Measurements from ENCODE around the gene RFNG. TPM values are rescaled to one million over a fixed set of nuclear protein-coding genes. Genes with fewer than 3 reads are reported as not detected.

The RFNG gene
- total and polyA plus RNA-seq, 2 of the 13 experiments (the other 11 are each of a cell fraction or from before 2014, with no cell fraction given), result 61.4 to 64.0 TPM

- TF ChIP-seq ZHX1 (CRISPR knock-in tag; IDR thresholded peaks at IDR 0.05; ENCODE audit: low read depth), result no peak
- no peak for TF ChIP-seq ZNF468 (CRISPR knock-in tag; IDR thresholded peaks at IDR 0.05)
- no peak for TF ChIP-seq GMEB1 (CRISPR knock-in tag; IDR thresholded peaks at IDR 0.05; ENCODE audit: borderline replicate concordance)
- TF ChIP-seq NCOA2 (CRISPR knock-in tag; IDR thresholded peaks at IDR 0.05), result peak; percentile 73
- no peak for TF ChIP-seq AHDC1 (CRISPR knock-in tag; IDR thresholded peaks at IDR 0.05; ENCODE audit: borderline replicate concordance)
- no peak for TF ChIP-seq MXD4 (CRISPR knock-in tag; IDR thresholded peaks at IDR 0.05)
- TF ChIP-seq ZNF446 (CRISPR knock-in tag; IDR thresholded peaks at IDR 0.05), result no peak
- no peak for TF ChIP-seq THAP7 (CRISPR knock-in tag; IDR thresholded peaks at IDR 0.05)
- no peak for TF ChIP-seq ZSCAN5A (CRISPR knock-in tag; IDR thresholded peaks at IDR 0.05; ENCODE audit: borderline replicate concordance)
- no peak for TF ChIP-seq CAMTA2 (CRISPR knock-in tag; IDR thresholded peaks at IDR 0.05; ENCODE audit: borderline replicate concordance)
- TF ChIP-seq KMT2B (CRISPR knock-in tag; IDR thresholded peaks at IDR 0.05), result no peak
- no peak for TF ChIP-seq ZSCAN9 (CRISPR knock-in tag; IDR thresholded peaks at IDR 0.05; ENCODE audit: borderline replicate concordance)
- no peak for TF ChIP-seq HNRNPK (IDR thresholded peaks at IDR 0.05; ENCODE audit: low read depth, low read length, poor library complexity, severe bottlenecking)
- peak; percentile 66; the same call in 1 of the 2 replicates for TF ChIP-seq HINFP (CRISPR knock-in tag; IDR thresholded peaks at IDR 0.05; ENCODE audit: low read depth)
Observed at GRCh38 chr17:82013772-82014321, 37.8 kb downstream of the RFNG start (continued).
